WTC11 (cell line): ENCODE measurements around the gene CCDC183.

Experiments
- ESRRA ChIP-seq: sonication (generic); formaldehyde crosslinking; IDR thresholded peaks from 2 replicates; pipeline ENCODE4 v1.8.1; 2022; ENCODE audit warnings: mild to moderate bottlenecking, missing genetic modification reagents, borderline replicate concordance
- TCF7 ChIP-seq: sonication (generic); formaldehyde crosslinking; IDR thresholded peaks from 2 replicates; pipeline ENCODE4 v1.8.0; 2022; ENCODE audit warnings: mild to moderate bottlenecking, low read depth, missing genetic modification reagents, moderate library complexity
- ZNF121 ChIP-seq: sonication (generic); formaldehyde crosslinking; IDR thresholded peaks from 2 replicates; pipeline ENCODE4 v1.8.0; 2023; ENCODE audit warnings: missing genetic modification reagents

- TF ChIP-seq ZNF121 (CRISPR knock-in tag), result no peak
- no peak for TF ChIP-seq TCF7 (CRISPR knock-in tag)
- TF ChIP-seq ESRRA (CRISPR knock-in tag), result no peak
Measured at GRCh38 chr9:136846376-136847087, 50.4 kb downstream of the CCDC183 start.
